C4-2B (cell line): ENCODE data around the gene CIB4.

Source experiments
- H3K27ac ChIP-seq: fragments of 450-650 bp; 2 replicates; pipeline ENCODE4 v1.5.1; 2017
- ZFX ChIP-seq: fragments of 450-650 bp; IDR thresholded peaks from 2 replicates; pipeline ENCODE4 v1.6.1; 2017
- TF ChIP-seq, protein P1 (sequence below): fragments of 450-650 bp; conservative IDR thresholded peaks from 2 replicates; pipeline ENCODE4 v1.5.1; 2017; ENCODE audit warnings: mild to moderate bottlenecking

Gene CIB4

DNA sequence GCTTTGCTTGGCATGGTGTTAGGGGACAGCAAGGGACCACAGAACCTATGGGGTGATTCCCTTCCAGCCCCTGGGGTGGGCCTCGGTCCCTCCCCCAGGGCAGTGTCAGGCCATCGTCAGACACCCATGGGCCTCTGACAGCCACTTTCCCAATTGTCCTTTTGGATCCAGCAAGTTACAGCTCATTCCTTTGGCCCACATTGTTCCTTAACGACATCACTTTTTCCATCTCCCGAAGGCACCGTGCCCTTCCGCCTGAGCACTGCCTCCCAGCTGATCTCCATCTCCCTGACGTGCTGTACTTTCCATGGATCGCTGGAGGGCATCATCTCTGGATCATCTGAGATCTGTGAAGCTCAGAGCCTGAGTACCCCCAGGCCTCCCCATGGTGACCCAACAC, 41.0 kb upstream of the CIB4 start:
- no peak for TF ChIP-seq ZFX
- TF ChIP-seq, protein P1, sequence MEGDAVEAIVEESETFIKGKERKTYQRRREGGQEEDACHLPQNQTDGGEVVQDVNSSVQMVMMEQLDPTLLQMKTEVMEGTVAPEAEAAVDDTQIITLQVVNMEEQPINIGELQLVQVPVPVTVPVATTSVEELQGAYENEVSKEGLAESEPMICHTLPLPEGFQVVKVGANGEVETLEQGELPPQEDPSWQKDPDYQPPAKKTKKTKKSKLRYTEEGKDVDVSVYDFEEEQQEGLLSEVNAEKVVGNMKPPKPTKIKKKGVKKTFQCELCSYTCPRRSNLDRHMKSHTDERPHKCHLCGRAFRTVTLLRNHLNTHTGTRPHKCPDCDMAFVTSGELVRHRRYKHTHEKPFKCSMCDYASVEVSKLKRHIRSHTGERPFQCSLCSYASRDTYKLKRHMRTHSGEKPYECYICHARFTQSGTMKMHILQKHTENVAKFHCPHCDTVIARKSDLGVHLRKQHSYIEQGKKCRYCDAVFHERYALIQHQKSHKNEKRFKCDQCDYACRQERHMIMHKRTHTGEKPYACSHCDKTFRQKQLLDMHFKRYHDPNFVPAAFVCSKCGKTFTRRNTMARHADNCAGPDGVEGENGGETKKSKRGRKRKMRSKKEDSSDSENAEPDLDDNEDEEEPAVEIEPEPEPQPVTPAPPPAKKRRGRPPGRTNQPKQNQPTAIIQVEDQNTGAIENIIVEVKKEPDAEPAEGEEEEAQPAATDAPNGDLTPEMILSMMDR = no peak
- no peak overlapping the region for H3K27ac ChIP-seq

DNA sequence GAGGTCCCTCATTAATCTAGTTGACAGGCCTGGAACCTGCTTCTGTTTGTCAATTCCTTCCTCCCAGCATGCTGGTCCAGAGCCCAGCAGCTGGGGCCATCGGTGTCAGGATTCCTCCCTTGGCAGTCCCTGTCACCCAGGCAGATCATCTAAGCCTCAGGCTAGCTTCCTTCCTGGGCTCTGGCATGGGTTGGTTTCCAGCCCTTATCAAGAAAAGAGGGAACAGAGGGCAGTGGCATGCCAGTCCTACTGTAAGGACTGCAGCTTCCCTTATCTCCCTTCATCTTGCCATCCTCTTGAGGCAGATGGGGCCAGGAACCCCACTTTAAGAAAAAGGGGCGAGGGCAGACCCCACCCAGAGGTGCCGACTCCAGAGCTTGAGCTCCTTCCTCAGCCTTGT, 40.5 kb upstream of the CIB4 start:
- H3K27ac ChIP-seq = no peak overlapping the region
- TF ChIP-seq, protein P1 = no peak
- TF ChIP-seq ZFX = no peak

GRCh38 chr2:26679867-26680266, 38.7 kb upstream of the CIB4 start:
- no peak overlapping the region for H3K27ac ChIP-seq
- TF ChIP-seq ZFX = no peak
- TF ChIP-seq, protein P1 = no peak

- TF ChIP-seq, protein P1 = no peak
- TF ChIP-seq ZFX = no peak
- H3K27ac ChIP-seq = no peak overlapping the region
Observed at GRCh38 chr2:26678035-26678434, 36.9 kb upstream of the CIB4 start.

DNA sequence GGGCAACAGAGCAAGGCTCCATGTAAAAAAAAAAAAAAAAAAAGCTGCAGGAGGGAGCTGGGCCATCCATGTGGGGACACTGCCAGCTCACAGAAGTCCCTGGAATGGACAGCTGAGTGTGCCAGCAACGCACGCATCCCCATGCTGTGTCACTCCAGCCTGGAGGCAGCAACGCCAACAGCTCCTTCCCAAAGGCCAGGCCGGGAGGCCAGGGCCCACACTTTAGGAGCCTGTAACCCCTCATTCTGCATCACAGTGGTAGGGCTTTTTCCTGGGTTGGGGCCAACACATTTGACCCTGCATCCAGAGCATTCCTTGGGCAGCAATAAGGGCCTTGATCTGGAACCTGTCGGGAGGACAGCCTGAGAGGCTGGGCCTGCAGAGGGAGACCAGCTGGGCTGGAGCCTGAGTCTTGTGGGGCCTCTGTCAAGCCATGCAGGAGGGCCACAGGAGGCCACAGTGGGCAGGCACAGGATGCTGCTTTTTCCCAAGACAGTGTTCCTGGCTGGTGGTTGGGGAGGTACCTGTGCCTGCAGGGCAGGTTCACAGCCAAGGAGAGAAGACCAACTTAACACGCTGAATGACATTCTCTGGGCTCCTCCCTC, 34.6 kb upstream of the CIB4 start:
- H3K27ac ChIP-seq = no peak overlapping the region
- TF ChIP-seq, protein P1 = no peak
- TF ChIP-seq ZFX = no peak

DNA sequence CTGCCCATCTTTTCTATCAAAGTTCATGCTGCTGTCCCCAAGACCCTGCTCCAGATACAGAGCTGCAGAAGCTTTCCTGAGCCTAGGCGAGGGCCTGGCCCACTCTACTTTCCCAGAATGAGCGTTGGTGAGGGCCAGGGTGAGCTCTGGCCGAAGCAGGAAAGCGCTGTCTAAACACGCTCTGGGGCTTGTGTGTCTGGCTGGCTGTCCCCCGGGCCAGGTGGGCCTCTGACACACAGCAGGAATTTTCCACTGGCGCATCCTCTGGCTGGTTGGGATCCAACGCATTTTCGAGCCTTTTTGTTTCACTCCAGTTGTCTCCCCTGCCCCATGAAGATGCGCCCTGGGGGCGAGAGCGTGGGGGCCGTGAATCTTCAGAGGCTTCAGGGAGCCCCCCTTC, 33.6 kb upstream of the CIB4 start:
- H3K27ac ChIP-seq = no peak overlapping the region
- TF ChIP-seq ZFX = no peak

DNA sequence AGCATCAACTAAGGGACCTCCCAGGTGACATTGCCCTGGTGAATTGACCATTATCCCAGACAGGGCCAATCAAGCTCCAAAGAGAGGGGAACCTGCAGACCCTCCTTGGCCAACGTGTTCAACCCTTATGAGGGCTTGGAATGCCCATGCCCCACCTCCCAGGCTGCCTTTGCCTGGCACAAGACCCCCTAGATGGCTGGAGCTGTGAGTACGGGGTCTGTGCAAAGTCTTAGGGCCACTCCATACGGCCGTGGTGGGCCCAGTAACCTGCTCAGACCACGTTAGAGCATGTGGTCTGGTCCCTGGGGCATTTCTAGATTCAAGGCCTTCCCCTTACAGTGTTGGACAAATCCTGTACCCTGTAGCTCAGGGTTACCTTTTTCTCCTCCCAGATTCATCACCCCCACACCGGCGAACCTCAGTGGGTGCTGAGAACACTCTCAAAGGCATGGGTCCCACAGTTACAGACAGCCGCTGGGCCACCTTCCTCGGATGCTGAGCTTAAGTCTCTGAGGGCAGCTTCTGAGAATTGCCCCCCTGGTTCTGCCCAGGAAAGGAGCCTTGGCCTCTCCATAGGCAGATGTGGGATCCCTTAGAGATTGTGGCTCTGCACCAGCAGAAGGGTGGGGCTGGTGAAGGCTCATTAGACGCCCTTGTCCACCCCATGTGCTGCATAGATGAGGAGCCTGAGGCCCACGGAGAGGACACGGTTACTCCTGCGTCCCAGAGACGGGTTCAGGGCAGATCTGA, 33.0 kb upstream of the CIB4 start:
- TF ChIP-seq ZFX = no peak
- H3K27ac ChIP-seq = no peak overlapping the region

DNA sequence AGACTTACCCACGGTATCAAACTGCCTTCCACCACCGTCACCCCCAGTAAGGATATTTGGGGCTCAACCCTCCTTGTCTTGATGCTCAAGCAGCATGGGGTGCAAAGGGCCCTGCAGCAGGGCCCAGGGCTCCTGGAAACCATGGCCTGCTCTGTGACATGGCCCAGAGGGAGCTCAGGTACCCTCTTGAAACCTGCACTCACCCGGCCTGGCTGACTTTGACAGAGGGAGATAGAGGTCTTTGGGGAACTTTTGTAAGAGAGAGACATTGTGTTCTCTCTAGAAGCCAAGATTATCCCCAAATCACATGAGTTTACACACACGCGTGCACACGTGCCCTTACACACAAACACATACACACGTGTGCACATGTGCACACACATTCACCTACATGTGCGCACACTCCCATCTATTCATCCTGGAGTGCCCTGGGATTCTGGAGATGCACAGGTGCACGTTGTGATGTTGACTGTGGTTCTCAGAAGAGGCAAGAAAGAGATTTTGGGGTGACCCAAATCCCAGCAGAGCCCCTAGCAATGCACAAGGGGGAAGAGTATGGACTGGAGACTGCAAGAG, 31.7 kb upstream of the CIB4 start:
- H3K27ac ChIP-seq = no peak overlapping the region
- TF ChIP-seq, protein P1 = no peak
- TF ChIP-seq ZFX = no peak
